Upper lobe of right lung (tissue), 1 donor: Measurements from ENCODE around the gene RAN. TPM values are rescaled to one million over a fixed set of nuclear protein-coding genes. Genes with fewer than 3 reads are reported as not detected.
"Not testable (repeated sequence)": the region's sequence is repeated elsewhere in the genome, so short reads cannot be mapped to it uniquely, and the experiment has no call there.

Source experiments
- ATAC-seq: fragments of 200-7000 bp; cut with Tn5 transposase; one replicate; pipeline ENCODE4 v1.9.1; 2020; ENCODE audit warnings: mild to moderate bottlenecking, moderate library complexity
- DNase-seq: peaks from one replicate; pipeline ENCODE4 v3.0.0-alpha.2; 2020
- H3K27ac ChIP-seq: fragments of 200-600 bp; one replicate; pipeline ENCODE4 v1.8.0; 2022
- H3K27me3 ChIP-seq: fragments of 200-600 bp; one replicate; pipeline ENCODE4 v1.8.0; 2022; ENCODE audit warnings: mild to moderate bottlenecking
- H3K36me3 ChIP-seq: fragments of 200-600 bp; one replicate; pipeline ENCODE4 v1.8.0; 2022
- H3K4me1 ChIP-seq: fragments of 200-600 bp; one replicate; pipeline ENCODE4 v1.8.0; 2022
- H3K4me3 ChIP-seq: fragments of 200-600 bp; one replicate; pipeline ENCODE4 v1.8.0; 2022; ENCODE audit warnings: mild to moderate bottlenecking
- H3K9me3 ChIP-seq: fragments of 200-600 bp; one replicate; pipeline ENCODE4 v1.8.0; 2022
- CTCF ChIP-seq: fragments of 200-600 bp; IDR thresholded peaks from one replicate; pipeline ENCODE4 v1.8.0; 2022; ENCODE audit warnings: antibody characterized with exemption
- intact Hi-C: fragments of 100-400 bp; cut with DNase I; formaldehyde crosslinking; loops from one replicate; pipeline ENCODE4 v1.11.0; 2022
- total RNA-seq: library from RNA; stranded (reverse); fragmentation: NEBNext Ultra II Directional; extraction: Animal tissue kit (Norgen Biotek cat#: 25700); gene quantifications from one replicate; pipeline ENCODE4 v1.2.1, GENCODE V29; 2021
- donor health status: DM: no; HTN: yes; CAD: no; lungs with severe emphysema.

RAN gene
- total RNA-seq, 1 donor from 2014 or later = 310 TPM

GRCh38 chr12:130873106-130873795 lies 1.4 kb downstream of the RAN start:
- no peak for DNase-seq
- intact Hi-C loops = no loop called here
- no peak for TF ChIP-seq CTCF
- peaks cover 14% of the 10 kb centered on the region for H3K4me1 ChIP-seq
- no peak overlapping the region for H3K27ac ChIP-seq
- H3K9me3 ChIP-seq = no peaks in the 10 kb centered on the region
- peaks cover 45% of the 10 kb centered on the region for H3K36me3 ChIP-seq
- peak overlapping the region; percentile 75 for H3K4me3 ChIP-seq
- H3K27me3 ChIP-seq = no peaks in the 10 kb centered on the region
- no peak for ATAC-seq

GRCh38 chr12:130873825-130874224 lies 2.0 kb downstream of the RAN start:
- no peak for TF ChIP-seq CTCF
- Histone ChIP-seq H3K4me1 (peaks cover 14% of the 10 kb centered on the region), H3K9me3 (no peaks in the 10 kb centered on the region), H3K4me3 (peak overlapping the region; percentile 75), H3K36me3 (peaks cover 45% of the 10 kb centered on the region), H3K27ac (no peak overlapping the region), H3K27me3 (no peaks in the 10 kb centered on the region)
- intact Hi-C loops = no loop called here
- DNase-seq = no peak
- no peak for ATAC-seq

GRCh38 chr12:130874696-130875095 lies 2.8 kb downstream of the RAN start:
- intact Hi-C loops = no loop called here
- H3K9me3 ChIP-seq = no peaks in the 10 kb centered on the region

GRCh38 chr12:130875193-130875592 lies 3.3 kb downstream of the RAN start:
- Histone ChIP-seq H3K9me3 (no peaks in the 10 kb centered on the region), H3K27ac (no peak overlapping the region), H3K36me3 (peaks cover 45% of the 10 kb centered on the region), H3K4me1 (peaks cover 14% of the 10 kb centered on the region), H3K4me3 (no peak overlapping the region), H3K27me3 (no peaks in the 10 kb centered on the region)
- intact Hi-C loops = no loop called here
- no peak for TF ChIP-seq CTCF
- no peak for ATAC-seq
- DNase-seq = no peak

More at GRCh38 chr12:130874696-130875095, 2.8 kb downstream of the RAN start:
- ATAC-seq (no peak), DNase-seq (no peak)
- Histone ChIP-seq H3K27ac (no peak overlapping the region), H3K27me3 (no peaks in the 10 kb centered on the region), H3K4me1 (peaks cover 14% of the 10 kb centered on the region), H3K36me3 (peaks cover 45% of the 10 kb centered on the region), H3K4me3 (no peak overlapping the region)
- TF ChIP-seq CTCF = no peak

GRCh38 chr12:130875708-130876107 lies 3.8 kb downstream of the RAN start:
- H3K4me3 ChIP-seq, ATAC-seq, DNase-seq, H3K9me3 ChIP-seq, intact Hi-C loops, H3K27ac ChIP-seq, H3K27me3 ChIP-seq: not testable (repeated sequence)
- H3K36me3 ChIP-seq = peaks cover 45% of the 10 kb centered on the region
- H3K4me1 ChIP-seq = peaks cover 14% of the 10 kb centered on the region

- H3K27ac ChIP-seq = no peak overlapping the region
- intact Hi-C loops = no loop called here
- H3K27me3 ChIP-seq = no peaks in the 10 kb centered on the region
- H3K4me1 ChIP-seq = peaks cover 14% of the 10 kb centered on the region
- H3K9me3 ChIP-seq = no peaks in the 10 kb centered on the region
- no peak for TF ChIP-seq CTCF
- DNase-seq = no peak
- ATAC-seq = no peak
- H3K4me3 ChIP-seq = no peak overlapping the region
- peaks cover 45% of the 10 kb centered on the region for H3K36me3 ChIP-seq
Measured at GRCh38 chr12:130876297-130876696, 4.4 kb downstream of the RAN start.
